GM19455 (cell line): ENCODE data around the gene DDC.
"Not testable (repeated sequence)": the region's sequence is repeated elsewhere in the genome, so short reads cannot be mapped to it uniquely, and the experiment has no call there.

Experiments used
- ATAC-seq: cut with Tn5 transposase; IDR thresholded peaks from one replicate; pipeline ENCODE4 v1.9.1; 2021; ENCODE audit not compliant: unreplicated experiment

The DDC gene

DNA sequence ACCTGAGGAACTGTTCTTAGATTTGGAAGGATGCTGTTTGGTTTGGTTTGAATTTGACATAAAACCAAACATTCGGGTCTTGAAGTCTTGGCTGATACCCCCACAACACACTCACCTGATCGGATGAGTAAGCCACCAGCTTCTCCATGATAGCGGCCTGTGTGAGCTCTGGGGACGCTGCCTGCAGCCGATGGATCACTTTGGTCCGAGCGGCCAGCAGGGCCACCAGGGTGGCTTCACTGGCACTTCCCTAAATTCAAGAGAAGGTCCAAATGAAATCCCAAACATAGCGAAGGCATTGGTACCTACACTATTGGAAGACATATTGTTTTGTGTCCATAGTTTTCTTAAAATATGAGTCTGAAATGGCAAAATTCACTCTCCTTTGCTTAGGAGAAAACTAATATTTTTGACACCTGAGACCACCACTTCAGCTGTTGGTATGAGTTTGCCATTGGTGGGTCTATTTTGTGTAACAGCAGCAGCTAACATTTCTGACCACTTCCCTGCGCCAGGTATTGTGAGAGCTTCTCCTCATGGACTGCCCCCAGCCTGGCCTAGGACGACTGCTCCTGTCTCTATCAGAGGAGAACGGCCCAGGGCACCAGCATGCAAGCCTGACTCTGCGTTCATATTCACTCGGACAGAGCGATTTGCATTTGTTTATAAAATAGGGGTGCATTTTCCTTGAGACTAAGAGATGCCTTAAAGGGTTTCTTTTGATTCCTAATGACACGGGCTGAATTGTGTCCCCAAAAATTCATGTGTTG, 35.9 kb downstream of the DDC start:
- no peak for ATAC-seq

DNA sequence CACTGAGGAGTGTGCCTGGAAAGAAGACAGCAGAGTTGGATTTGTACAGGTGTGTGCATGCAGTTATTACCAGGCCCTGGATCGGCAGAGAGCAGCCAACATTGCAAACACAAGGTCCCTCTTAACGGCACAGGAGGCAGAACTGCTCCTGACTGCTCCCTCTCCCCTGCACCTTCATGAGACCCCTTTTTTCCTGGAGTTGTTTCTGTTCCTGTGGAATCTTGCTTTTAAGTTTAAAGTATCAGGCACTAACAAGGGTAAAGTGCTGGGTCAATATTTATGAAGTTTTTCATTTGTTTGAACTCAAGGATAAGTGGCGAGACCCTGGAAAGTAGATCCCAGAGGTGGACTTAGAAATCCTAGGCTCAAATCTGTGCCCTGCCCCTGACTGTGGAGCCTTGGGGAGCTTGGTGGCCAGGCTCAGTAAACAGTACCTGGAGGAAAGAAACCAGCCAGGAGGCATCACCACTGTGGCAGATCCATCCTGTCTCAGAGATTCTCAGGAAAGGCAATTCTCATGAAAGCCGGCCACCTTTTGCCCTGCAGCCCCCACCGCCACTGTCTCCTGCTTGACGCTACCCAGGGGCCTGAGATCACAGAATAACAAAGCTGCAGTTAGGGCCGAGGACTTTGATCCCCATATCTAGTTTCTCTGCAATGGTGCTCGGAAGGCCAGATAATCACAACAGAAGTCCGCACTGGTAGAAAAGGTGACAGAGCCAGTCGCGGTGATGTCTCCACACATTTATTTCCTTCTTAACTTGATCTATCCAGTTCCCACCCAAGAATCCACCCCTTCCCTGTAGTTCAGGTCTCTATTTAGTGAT, 36.7 kb downstream of the DDC start:
- no peak for ATAC-seq

DNA sequence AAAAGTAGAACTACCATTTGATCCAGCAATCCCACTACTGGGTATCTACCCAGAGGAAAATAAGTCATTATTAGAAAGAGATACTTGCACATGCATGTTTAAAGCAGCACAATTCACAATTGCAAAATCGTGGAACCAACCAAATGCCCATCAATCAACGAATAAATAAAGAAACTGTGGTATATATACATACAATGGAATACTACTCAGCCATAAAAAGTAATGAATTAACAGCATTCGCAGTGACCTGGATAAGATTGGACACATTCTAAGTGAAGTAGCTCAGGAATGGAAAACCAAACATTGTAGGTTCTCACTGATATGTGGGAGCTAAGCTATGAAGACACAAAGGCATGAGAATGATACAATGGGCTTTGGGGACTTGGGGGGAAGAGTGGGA, 45.9 kb downstream of the DDC start:
- ATAC-seq: not testable (repeated sequence)

DNA sequence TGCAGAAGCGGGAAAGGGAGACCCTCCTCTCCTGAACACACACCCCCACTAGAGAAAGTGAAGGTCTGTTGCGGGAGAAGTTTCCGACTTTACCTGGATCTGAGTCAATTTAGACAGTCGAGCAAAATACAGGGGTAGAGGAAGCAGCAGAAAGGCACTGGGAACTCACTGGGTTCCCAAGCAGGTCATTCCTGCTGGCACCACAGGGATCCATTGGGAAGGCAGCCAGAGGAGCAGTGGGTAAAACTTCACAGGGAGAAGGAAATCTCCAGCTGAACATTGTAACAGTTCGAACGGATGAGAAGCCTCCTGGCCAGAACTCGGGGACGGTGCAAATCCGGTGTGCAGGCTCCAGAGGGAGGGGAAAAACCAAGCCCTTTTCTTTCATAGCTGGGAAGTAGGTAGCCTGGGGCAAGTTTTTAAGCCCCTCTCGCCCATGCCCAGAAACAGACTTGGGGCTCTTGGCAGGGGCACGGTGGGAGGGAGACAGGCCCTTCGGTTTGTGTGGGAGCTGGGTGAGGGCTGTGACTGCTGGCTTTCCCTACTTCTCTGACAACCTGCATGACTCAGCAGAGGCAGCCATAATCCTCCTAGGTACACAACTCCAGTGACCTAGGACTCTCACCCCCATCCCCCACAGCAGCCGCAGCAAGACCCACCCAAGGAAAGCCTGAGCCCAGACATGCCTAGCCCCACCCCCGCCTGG, 51.9 kb downstream of the DDC start:
- ATAC-seq: no peak

DNA sequence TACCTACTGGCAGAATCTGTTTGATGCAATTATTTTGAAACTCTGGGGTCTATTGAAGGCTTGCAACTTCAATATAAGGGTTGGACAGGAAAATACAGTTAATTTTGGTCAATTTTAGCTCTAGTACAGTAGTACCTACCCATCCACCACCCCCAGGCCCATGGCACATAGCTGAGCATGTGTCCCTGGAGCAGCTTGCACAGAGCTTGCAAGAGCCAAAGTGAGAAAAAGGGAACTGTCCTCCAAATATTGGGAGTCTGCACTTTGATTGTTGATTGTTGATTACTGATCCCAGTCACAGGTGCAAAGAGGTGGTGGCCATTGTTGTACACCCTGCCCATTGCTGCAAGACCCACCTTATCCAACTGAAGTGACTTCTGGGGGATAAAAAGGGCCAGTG, 52.8 kb downstream of the DDC start:
- ATAC-seq: no peak

DNA sequence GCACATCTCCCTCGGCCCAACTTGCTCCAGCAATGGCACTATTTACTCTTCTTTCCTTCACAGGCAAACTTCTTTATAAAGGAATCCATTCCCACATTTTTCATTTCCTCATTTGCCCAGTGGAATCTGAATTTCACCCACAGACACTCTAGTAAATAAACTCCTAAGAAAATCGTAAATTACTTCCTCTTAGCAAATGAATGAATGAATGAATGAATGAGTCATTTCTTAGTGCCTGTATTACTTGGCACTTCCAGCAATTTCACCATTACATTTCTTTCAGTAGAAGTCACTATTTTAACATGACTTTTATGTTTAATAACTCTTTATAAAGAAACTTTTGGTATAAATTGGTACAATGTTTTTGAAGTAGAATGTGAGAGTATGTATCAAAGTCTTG, 55.7 kb downstream of the DDC start:
- ATAC-seq: no peak

DNA sequence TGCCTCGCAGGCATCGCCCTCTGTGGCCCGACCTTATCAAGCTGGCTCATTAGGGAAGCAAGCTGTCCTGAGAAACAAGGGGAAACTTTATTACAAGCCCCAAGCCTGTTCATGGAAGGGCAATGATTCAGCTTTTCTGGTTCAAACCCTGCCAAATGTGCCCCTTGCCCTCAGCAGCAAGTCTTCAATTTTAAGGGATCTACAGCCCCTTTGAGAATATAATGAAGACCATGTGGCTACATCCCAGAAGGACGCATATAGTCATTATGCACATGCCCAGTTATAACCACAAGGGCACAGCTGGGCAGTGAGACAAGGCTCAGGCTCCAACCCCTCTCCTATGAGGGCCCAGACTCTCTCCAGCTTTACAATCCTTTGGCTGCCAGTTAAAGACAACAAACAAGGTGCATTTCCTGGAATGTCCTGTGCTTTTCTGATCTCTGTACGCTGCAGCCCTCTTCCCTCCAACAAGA, 56.7 kb downstream of the DDC start:
- ATAC-seq: no peak

DNA sequence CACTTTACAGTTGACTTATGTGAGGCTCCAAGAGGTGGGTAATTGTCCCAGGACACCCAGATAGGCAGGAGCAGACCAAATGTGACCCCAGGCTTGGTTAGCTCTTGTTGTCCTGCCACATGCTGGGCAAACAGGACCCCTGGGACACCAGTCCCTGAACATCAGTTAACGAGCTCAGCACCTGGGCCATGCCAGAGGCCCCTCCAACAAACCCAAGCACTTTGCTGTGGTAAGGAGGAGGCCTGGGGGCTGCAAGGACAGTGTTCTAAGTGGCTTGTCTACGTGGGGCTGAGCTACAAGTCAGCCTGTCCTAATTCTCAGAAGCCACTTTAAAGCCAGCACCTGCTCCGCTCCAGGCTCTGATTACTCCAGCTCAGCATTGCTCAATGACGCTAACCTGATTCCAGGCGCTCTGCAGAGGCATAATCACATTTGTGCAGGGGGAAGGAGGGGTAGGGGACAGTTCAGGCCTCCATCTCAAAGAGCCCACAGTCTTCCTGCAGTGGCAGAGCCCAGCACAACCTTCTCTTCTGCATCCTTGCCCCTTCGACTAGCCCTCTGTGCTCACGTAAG, 57.2 kb downstream of the DDC start:
- no peak for ATAC-seq

DNA sequence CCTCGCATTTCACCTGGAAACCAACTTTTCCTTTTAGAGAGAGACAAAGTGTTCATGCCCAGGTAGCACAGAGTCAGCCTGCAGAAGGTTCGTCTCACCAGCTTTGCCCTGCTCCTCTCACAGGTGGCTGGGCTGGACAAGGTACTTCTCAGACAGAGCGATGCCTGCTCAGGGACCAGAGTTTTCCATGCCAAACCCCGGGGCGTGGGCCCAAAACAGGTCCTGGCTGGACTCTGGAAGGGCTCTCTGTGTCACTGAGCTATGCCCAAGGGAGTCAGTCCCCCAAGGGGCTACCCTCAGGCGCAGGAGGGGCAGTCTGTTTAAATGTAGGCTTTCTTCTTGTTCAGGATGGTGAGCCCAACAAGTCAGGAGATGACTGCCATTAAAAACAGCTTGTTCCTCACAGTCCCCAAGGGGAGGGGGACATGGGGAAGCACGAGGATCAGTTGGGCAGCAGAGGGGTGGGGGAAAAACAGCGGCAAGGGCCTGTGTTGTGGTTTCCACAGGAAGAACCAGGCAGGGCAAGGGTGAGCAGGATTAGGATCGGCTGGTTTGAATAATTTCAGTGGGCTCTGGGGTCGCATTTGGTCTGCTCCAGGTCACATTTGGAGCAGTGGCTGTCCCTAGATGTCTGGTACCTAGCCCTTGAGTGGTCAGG, 59.5 kb downstream of the DDC start:
- no peak for ATAC-seq

DNA sequence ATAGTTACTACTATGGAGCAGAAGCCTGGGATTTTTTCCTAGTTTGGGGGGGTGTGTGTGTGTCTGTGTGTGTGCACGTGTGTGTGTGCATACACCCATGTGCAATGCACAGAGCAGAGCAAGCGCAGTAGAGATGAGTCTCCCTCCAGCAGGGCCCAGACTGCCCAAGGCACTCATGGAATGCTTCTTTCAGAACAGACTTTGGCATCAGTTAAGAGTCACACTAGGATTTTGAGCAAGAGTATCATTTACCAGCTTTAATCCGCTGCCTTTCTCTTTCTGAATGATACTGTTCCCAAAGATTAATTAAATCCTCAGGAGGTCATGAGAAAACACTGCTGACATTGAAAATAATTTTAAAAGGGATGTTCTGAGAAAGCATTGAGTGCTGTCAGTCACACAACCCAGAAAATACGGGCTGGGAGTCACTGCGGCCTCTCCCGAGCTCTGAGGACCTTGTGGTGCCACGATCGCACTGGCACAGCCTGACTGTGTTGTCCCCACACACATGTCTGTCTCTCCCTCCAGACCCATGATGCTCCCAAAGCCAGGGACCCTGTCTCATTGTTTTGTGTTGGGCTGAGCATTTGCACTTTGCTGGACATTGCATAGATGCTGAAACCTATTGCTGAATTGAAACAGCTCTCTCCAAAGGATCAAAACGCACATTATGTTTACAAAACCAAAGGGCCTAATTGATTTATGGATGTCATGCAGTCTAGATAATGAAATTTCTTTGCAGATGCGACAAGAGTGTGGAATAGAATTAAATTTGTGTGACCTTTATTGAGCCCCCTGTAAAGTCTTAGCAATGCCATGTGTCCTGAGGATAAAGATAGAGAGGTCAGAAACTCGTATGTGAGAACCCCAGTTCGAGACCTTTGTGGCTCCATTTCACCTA, 60.3 kb downstream of the DDC start:
- no peak for ATAC-seq

DNA sequence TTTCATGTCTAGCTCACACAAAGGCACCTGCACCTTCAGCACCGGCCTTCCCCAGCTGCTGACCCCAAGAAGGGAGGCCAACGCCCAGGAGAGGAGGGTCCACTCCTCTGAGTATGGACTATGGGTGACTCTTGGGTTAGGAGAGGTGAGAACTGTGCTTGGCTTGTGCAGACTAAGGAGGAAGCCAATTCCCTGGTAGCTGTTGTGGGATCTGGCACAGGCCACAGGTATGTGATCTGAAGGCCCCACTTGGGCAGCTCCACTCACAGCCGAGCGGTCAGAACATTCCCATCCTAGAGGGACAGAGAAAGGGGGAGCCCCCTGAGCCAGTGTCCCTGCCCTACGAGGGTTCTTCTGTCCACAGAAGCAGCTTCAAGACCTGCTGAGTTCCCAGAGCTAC, 62.3 kb downstream of the DDC start:
- ATAC-seq: no peak

DNA sequence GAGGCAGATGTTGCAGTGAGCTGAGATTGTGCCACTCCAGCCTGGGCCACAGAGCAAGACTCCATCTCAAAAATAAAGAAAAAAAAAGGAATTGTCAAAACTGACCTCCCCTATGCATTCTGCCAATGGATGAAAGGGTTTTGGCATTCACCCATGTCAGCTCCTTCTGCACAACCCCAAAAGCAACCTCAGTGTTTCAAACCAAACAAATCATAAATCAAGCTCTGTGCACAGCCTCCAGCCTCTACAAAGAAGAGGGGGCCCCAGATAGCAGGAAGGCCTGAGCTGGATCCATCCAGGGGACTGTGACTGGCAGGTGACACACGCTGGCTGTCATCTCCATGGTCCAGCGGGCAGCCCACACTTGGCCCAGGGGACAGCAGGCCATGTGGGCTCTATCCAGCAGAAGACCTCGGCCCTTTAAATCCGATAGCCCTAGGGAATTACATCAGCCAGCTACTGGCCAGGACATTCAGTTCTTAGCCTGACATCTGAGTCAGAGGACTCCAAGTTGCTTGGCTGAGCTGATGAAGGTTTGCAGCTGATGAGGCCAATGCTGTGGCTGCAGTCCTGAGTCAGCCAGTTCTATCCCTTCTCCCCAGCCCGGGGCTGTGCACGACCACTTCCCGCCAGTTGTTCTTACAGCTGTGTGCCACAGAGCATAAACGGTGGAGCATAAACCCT, 63.1 kb downstream of the DDC start:
- ATAC-seq: no peak

DNA sequence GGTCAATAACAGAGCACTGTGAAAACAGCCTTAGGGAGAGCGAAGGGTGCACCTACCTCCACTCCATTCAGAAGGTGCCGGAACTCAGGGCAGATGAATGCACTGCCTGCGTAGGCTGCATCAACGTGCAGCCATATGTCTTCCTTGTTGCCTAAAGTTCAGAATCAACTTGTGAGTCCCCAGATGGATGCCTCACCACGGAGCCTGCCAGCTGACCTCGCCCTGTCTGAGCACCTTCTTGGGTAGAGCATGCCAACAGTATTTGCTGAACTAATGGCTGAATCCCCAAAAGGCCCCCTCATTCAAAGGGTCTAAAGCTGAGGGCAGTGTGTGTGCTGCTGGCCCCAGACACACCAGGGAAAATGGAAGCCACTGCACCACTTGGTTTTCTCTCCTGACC, 66.1 kb downstream of the DDC start:
- ATAC-seq: no peak

DNA sequence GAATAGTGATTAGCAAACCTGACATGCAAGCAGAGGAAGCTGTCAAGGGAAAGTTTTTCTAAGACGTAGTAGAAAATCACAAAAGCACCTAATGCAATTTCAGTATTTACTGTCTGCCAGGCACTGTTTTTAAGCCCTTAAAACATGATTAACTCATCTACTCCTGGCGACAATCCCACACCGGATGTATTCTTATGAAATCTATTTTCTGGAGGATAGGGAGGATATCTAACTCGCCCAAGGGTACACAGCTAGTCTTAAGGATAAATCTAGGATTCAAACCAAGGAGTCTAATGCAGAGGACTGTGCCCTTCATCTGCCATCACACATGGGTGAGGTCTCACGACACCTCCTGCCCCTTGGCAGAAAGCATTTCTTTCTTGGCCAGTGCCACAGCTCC, 67.2 kb downstream of the DDC start:
- no peak for ATAC-seq

DNA sequence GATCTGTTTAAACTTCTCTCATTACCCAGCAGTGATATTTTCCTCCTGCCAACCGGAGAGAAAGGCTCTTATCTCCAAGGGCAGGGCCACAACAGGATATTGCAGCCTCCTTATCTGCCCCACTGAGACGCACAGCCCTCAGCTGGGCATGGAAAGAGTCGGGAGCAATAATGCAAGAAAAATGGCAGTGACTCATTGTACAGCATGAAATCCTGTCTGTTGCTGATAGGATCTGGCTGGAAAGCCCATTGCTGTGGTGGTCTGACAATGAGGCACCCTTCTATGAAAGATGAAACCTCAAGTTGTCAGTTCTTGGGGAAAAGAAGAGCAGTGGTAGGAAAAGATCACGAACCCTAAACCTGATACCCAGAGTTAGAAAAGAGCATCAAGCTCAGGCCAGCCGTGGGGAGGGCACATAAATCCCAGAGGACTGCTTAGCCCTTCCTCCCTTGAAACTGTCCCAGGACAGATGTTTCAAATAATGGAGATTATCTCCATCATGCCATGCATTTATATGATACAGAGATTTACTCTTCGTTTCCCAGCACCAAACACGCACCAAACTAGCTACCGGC, 68.0 kb downstream of the DDC start:
- no peak for ATAC-seq

DNA sequence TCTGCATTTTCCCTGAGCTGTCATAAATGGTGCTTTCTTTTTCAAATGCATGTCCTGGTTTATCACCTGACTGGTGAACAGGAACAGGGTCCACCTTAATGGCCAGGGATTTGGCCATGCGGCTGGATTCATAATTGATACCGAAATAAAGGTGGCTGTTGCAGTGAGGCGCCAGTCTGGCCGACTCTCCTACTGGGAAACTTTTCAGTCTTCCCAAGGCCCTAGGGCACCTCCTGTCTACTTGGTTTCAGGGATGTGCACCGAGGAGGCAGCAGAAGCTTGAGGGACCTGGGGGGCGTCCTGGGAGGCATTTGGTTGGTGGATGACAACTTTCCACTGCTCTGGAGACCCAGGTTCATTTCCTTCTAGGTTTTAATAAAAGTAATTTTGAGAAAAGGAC, 68.6 kb downstream of the DDC start:
- no peak for ATAC-seq

DNA sequence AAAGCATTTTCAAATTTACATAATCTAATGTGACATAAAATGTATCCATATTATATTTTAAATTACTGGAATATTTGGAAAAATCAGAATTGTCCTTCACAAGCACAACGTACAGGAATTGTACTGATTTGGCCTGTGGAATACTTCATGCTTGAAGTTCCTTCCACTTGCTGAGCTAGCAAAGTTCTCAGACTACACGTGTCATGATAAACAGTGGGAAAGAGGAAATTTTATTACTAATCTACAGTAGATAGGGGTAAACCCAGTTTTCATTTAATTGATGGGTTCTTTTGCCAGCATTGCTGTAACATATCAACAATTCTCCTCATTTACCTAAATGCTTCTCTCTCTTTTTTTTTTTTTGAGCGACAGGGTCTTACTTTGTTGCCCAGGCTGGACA, 69.5 kb downstream of the DDC start:
- ATAC-seq: no peak

DNA sequence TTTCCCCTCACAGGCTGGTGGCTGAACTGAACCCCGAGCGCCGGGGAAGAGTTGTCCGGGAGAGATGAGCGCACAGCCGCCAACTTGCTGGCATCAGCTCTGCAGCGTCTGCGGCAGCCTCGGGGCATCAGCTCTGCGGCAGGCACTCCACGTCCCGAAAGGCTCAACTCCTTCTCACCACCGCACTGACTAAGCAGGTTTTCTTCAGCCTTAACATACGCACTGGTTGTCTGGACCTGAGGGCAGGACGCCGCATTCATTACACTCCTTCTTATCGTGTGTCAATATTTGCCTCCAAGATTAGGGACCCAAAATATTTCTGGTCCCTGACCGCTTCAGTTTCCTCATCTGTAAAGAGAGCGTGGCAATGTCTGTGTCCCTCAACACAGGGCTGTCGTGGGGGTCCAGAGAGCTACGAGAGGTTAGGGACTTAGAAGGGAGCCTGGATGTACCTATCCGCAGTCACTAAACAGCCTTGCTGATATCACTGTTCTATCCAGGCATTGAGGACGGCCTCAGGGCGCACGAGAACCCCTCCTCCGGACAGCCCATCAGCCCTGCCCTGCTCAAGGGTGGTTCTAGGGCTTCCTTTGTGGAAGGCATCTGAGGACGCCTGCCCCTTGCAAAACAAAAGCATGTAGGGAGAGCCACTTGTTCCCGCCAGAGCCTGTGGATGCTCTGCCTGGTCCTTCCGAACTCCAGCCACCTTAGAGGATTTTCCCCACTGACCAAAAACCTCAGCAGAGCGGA, 72.3 kb downstream of the DDC start:
- no peak for ATAC-seq
